HCT116 (cell line): ENCODE measurements around the gene NEK7. TPM values are rescaled to one million over a fixed set of nuclear protein-coding genes. Genes with fewer than 3 reads are reported as not detected.
A peak's percentile ranks its signal among the peaks of the same experiment; 100 is the strongest.

Experiments used
- ATAC-seq: fragments of 200-7000 bp; cut with Tn5 transposase; 2 replicates; pipeline ENCODE4 v1.9.1; 2020; ENCODE audit warnings: mild to moderate bottlenecking, moderate library complexity
- BruUV-seq: library from RNA; stranded (reverse); fragments of 400-500 nt; replicated peaks from 2 replicates; lab custom pipeline; 2021; lab: Mats Ljungman, UMichigan
- CTCF ChIA-PET: fragments of 300-600 bp; sonication (Branson Sonifier 250); formaldehyde crosslinking; loops from one replicate; lab custom pipeline; 2021; ENCODE audit warnings: antibody characterized with exemption; lab: Charles Lee
- POLR2A ChIA-PET: fragments of 300-600, 350-600 bp; sonication (Branson Sonifier 250); formaldehyde crosslinking; loops from one replicate; lab custom pipeline; 2021; ENCODE audit warnings: antibody characterized with exemption; lab: Charles Lee
- RAD21 ChIA-PET, 2 experiments: fragments of 300-600 bp; sonication (Branson Sonifier 250); formaldehyde crosslinking; loops; one replicate each; lab custom pipeline; 2023; ENCODE audit warnings: low total read pairs in 2 of 2; ENCODE audit not compliant: uncharacterized antibody in 2 of 2, unreplicated experiment in 2 of 2, low non-redundant PET in 1 of 2; lab: Charles Lee
- DNase-seq: peaks from one replicate; pipeline ENCODE4 v3.0.0-alpha.2; 2010; ENCODE audit warnings: low read depth, low spot score
- H2AFZ ChIP-seq: fragments of 200-600 bp; shearing (Covaris generic), sonication (generic); 2 replicates; pipeline ENCODE4 v1.6.1; 2017; ENCODE audit warnings: low read depth, mixed run types, mixed read lengths, antibody characterized with exemption, low read length; ENCODE audit not compliant: poor library complexity, severe bottlenecking
- H3K27ac ChIP-seq: 2 replicates; pipeline ENCODE4 v1.5.1; 2012; ENCODE audit warnings: low read depth, low read length
- H3K27me3 ChIP-seq: fragments of 200-600 bp; sonication (generic); 2 replicates; pipeline ENCODE4 v1.6.1; 2016; ENCODE audit warnings: mixed run types, low read length, mixed read lengths; ENCODE audit not compliant: insufficient read depth
- H3K36me3 ChIP-seq, 2 experiments: fragments of 200-500 bp in 1 of 2; fragments of 200-600 bp in 1 of 2; sonication (Bioruptor generic) in 1 of 2; sonication (generic) in 1 of 2; 2 replicates each; pipeline versions ENCODE4 v1.5.1 to v1.6.1; 2014 to 2016; ENCODE audit warnings: low read length in 2 of 2, inconsistent platforms in 1 of 2, mixed read lengths in 1 of 2, mixed run types in 1 of 2; ENCODE audit not compliant: insufficient read depth in 2 of 2, control insufficient read depth in 1 of 2
- H3K4me1 ChIP-seq, 2 experiments: fragments of 200-600 bp in 1 of 2; sonication (generic) in 1 of 2; 2 replicates each; pipeline versions ENCODE4 v1.5.1 to v1.6.1; 2012 to 2017; ENCODE audit warnings: low read length in 2 of 2, inconsistent platforms in 1 of 2, mild to moderate bottlenecking in 1 of 2, mixed read lengths in 1 of 2, mixed run types in 1 of 2, moderate library complexity in 1 of 2; ENCODE audit not compliant: insufficient read depth in 2 of 2, control insufficient read depth in 1 of 2
- H3K4me2 ChIP-seq: fragments of 200-600 bp; sonication (generic); 2 replicates; pipeline ENCODE4 v1.6.1; 2017; ENCODE audit warnings: mixed run types, low read length, mixed read lengths
- H3K4me3 ChIP-seq, 2 experiments: fragments of 200-600 bp in 1 of 2; sonication (generic) in 1 of 2; replicated peaks in 1 of 2; 2 replicates each; pipeline ENCODE4 v1.5.1; 2011 to 2016; ENCODE audit warnings: low read length in 2 of 2, control low read depth in 1 of 2, low read depth in 1 of 2, mild to moderate bottlenecking in 1 of 2, mixed read lengths in 1 of 2, mixed run types in 1 of 2
- H3K79me2 ChIP-seq: fragments of 200-600 bp; sonication (generic); 2 replicates; pipeline ENCODE4 v1.6.1; 2017; ENCODE audit warnings: mild to moderate bottlenecking, mixed run types, low read length, moderate library complexity, mixed read lengths; ENCODE audit not compliant: insufficient read depth
- H3K9ac ChIP-seq: fragments of 200-600 bp; sonication (generic); 2 replicates; pipeline ENCODE4 v1.6.1; 2016; ENCODE audit warnings: low read length, mixed read lengths
- H3K9me2 ChIP-seq: fragments of 200-600 bp; sonication (generic), shearing (Covaris generic); 2 replicates; pipeline ENCODE4 v1.6.1; 2017; ENCODE audit warnings: mixed run types, mild to moderate bottlenecking, moderate library complexity; ENCODE audit not compliant: insufficient read depth
- H3K9me3 ChIP-seq, 2 experiments: fragments of 200-500 bp in 1 of 2; fragments of 200-600 bp in 1 of 2; sonication (Bioruptor generic) in 1 of 2; sonication (generic) in 1 of 2; 2 replicates each; pipeline ENCODE4 v1.6.1; 2014 to 2017; ENCODE audit warnings: low read length in 2 of 2, mixed read lengths in 2 of 2, inconsistent platforms in 1 of 2, low read depth in 1 of 2, mild to moderate bottlenecking in 1 of 2, mixed run types in 1 of 2, moderate library complexity in 1 of 2; ENCODE audit not compliant: control insufficient read depth in 1 of 2, insufficient read depth in 1 of 2
- H4K20me1 ChIP-seq: fragments of 200-600 bp; sonication (generic), shearing (Covaris generic); 2 replicates; pipeline ENCODE4 v1.6.1; 2017; ENCODE audit warnings: mixed run types, mild to moderate bottlenecking, moderate library complexity; ENCODE audit not compliant: insufficient read depth
- CBX3 ChIP-seq: IDR thresholded peaks from 2 replicates; pipeline ENCODE4 v1.6.1; 2012; ENCODE audit warnings: low read depth
- CEBPB ChIP-seq: IDR thresholded peaks from 2 replicates; pipeline ENCODE4 v1.6.1; 2012; ENCODE audit warnings: low read depth
- EGR1 ChIP-seq: IDR thresholded peaks from 2 replicates; pipeline ENCODE4 v1.6.1; 2012; ENCODE audit warnings: low read depth
- ELF1 ChIP-seq: IDR thresholded peaks from 2 replicates; pipeline ENCODE4 v1.6.1; 2012; ENCODE audit warnings: low read depth, borderline replicate concordance
- EZH2 ChIP-seq: fragments of 200-600 bp; sonication (generic); IDR thresholded peaks from 2 replicates; pipeline ENCODE4 v1.6.1; 2017; ENCODE audit warnings: antibody characterized with exemption, mixed run types
- EZH2phosphoT487 ChIP-seq: fragments of 200-600 bp; IDR thresholded peaks from 2 replicates; pipeline ENCODE4 v1.6.1; 2018; ENCODE audit warnings: antibody characterized with exemption, borderline replicate concordance
- FOSL1 ChIP-seq: IDR thresholded peaks from 2 replicates; pipeline ENCODE4 v1.6.1; 2012; ENCODE audit warnings: low read depth
- JUND ChIP-seq: IDR thresholded peaks from 2 replicates; pipeline ENCODE4 v1.6.1; 2012
- POLR2A ChIP-seq: IDR thresholded peaks from 2 replicates; pipeline ENCODE4 v1.7.0; 2011; ENCODE audit warnings: borderline replicate concordance; ENCODE audit not compliant: insufficient read depth, insufficient read length; ENCODE audit errors: extremely low read depth
- POLR2AphosphoS5 ChIP-seq: IDR thresholded peaks from 2 replicates; pipeline ENCODE4 v1.6.1; 2011; ENCODE audit warnings: mild to moderate bottlenecking, low read depth, low read length, moderate library complexity
- SIN3A ChIP-seq: IDR thresholded peaks from 2 replicates; pipeline ENCODE4 v1.6.1; 2012; ENCODE audit warnings: low read depth
- SRF ChIP-seq: IDR thresholded peaks from 2 replicates; pipeline ENCODE4 v1.6.1; 2012; ENCODE audit warnings: low read depth
- YY1 ChIP-seq: IDR thresholded peaks from 2 replicates; pipeline ENCODE4 v1.6.1; 2011; ENCODE audit warnings: low read length, low read depth, moderate library complexity, mild to moderate bottlenecking; ENCODE audit not compliant: insufficient replicate concordance; ENCODE audit errors: extremely low read depth
- ZFX ChIP-seq: fragments of 450-650 bp; IDR thresholded peaks from 2 replicates; pipeline ENCODE4 v1.6.1; 2017
- ZNF274 ChIP-seq: fragments of 200-500 bp; sonication (Bioruptor generic); IDR thresholded peaks from 2 replicates; pipeline ENCODE4 v1.6.1; 2014; ENCODE audit warnings: mild to moderate bottlenecking, low read depth, low read length, inconsistent platforms
- intact Hi-C: fragments of 100-400 bp; cut with micrococcal nuclease; formaldehyde crosslinking; loops from 2 replicates; pipeline ENCODE4 v1.10.0; 2022
- total RNA-seq: library from RNA; stranded (reverse); gene quantifications from one replicate; pipeline ENCODE4 v1.2.1, GENCODE V29; 2021; ENCODE audit not compliant: unreplicated experiment
- TF ChIP-seq, protein P1 (sequence below): IDR thresholded peaks from 2 replicates; pipeline ENCODE4 v1.6.1; 2012

Gene NEK7
- total RNA-seq, 1 experiment from 2014 or later: 33.0 TPM

DNA sequence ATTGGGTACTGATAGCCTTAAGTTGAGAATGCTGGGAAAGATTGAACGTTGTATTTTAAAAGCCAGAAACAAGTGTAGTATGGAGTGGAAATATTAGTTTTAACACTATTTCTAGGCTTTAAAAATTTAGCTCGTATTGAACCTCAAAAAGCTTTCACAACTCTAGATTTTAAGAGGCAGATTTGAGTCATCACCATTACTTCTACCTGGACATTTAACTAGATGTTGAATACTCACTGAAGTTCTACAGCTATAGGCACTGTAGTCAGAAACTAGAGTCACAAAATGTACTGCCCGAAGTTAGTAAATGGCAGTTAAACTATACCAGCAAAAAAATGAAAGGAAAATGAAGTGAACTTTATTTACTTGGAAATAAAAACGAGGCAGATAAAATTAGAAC, 96.5 kb downstream of the NEK7 start:
- no peaks in the 10 kb centered on the region for H3K9me2 ChIP-seq
- no peak overlapping the region for H3K9ac ChIP-seq
- H3K4me1 ChIP-seq: no peaks in the 10 kb centered on the region
- H3K4me2 ChIP-seq: no peak overlapping the region
- no peaks in the 10 kb centered on the region for H3K36me3 ChIP-seq
- no peak for TF ChIP-seq ZFX
- TF ChIP-seq YY1: no peak
- TF ChIP-seq EGR1: no peak
- TF ChIP-seq ELF1: no peak
- TF ChIP-seq ZNF274: no peak
- no peak for TF ChIP-seq EZH2
- no peak for TF ChIP-seq JUND
- no peak for TF ChIP-seq SIN3A
- no peak for TF ChIP-seq CEBPB
- TF ChIP-seq, protein P1, sequence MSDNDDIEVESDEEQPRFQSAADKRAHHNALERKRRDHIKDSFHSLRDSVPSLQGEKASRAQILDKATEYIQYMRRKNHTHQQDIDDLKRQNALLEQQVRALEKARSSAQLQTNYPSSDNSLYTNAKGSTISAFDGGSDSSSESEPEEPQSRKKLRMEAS: no peak
- no peak for TF ChIP-seq SRF
- no peak for TF ChIP-seq EZH2phosphoT487
- no peak for TF ChIP-seq CBX3
- no peak for TF ChIP-seq POLR2A
- TF ChIP-seq FOSL1: no peak
- TF ChIP-seq POLR2AphosphoS5: no peak
- H3K4me3 ChIP-seq: no peak overlapping the region
- no peak for DNase-seq
- H3K27ac ChIP-seq: no peak overlapping the region
- intact Hi-C loops: no loop called here
- no peaks in the 10 kb centered on the region for H4K20me1 ChIP-seq
- TSS peak; percentile 20 for BruUV-seq
- no peaks in the 10 kb centered on the region for H3K79me2 ChIP-seq
- ChIA-PET CTCF (no interaction called here), POLR2A (no interaction called here), RAD21 (no interaction called here)
- no peak for ATAC-seq
- no peaks in the 10 kb centered on the region for H3K9me3 ChIP-seq
- H3K27me3 ChIP-seq: no peaks in the 10 kb centered on the region
- H2AFZ ChIP-seq: no peak overlapping the region
